Measurements from ENCODE around the gene FXYD2. TPM values are rescaled to one million over a fixed set of nuclear protein-coding genes. Genes with fewer than 3 reads are reported as not detected.

FXYD2 gene
- total and polyA plus RNA-seq, 2 of the 13 experiments (the other 11 are each of a cell fraction or from before 2014, with no cell fraction given), result 45.9 to 106 TPM

GRCh38 chr11:117822074-117823033, 2.2 kb downstream of the FXYD2 start (continued):
- TF ChIP-seq RBM39 (IDR thresholded peaks at IDR 0.05; ENCODE audit: low read depth, low read length, poor library complexity, severe bottlenecking), result peak; percentile 32
- TF ChIP-seq, protein P1, sequence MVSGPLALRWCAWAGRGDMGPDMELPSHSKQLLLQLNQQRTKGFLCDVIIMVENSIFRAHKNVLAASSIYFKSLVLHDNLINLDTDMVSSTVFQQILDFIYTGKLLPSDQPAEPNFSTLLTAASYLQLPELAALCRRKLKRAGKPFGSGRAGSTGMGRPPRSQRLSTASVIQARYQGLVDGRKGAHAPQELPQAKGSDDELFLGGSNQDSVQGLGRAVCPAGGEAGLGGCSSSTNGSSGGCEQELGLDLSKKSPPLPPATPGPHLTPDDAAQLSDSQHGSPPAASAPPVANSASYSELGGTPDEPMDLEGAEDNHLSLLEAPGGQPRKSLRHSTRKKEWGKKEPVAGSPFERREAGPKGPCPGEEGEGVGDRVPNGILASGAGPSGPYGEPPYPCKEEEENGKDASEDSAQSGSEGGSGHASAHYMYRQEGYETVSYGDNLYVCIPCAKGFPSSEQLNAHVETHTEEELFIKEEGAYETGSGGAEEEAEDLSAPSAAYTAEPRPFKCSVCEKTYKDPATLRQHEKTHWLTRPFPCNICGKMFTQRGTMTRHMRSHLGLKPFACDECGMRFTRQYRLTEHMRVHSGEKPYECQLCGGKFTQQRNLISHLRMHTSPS (CRISPR knock-in tag; IDR thresholded peaks at IDR 0.05; ENCODE audit: low read depth), result 0 out of 2 replicates have a peak, but pooled peaks have one; percentile 34
- peak; percentile 34; the same call in 1 of the 2 replicates for TF ChIP-seq ZNF687 (CRISPR knock-in tag; IDR thresholded peaks at IDR 0.05)
- peak; percentile 33; the same call in 1 of the 2 replicates for TF ChIP-seq TSC22D2 (CRISPR knock-in tag; IDR thresholded peaks at IDR 0.05; ENCODE audit: borderline replicate concordance)

Measured in HepG2 (cell line).